GM19351 (cell line): ENCODE data around the gene HTT-AS.
"Not testable (repeated sequence)": the region's sequence is repeated elsewhere in the genome, so short reads cannot be mapped to it uniquely, and the experiment has no call there.

Experiments
- ATAC-seq: cut with Tn5 transposase; IDR thresholded peaks from one replicate; pipeline ENCODE4 v1.9.1; 2021; ENCODE audit warnings: mild to moderate bottlenecking, moderate library complexity; ENCODE audit not compliant: unreplicated experiment

Gene HTT-AS

GRCh38 chr4:3074078-3074845 is at the start of gene HTT-AS, which contains the start of gene HTT:
Gene HTT-AS (minus strand): TSS chr4:3074538.
Gene HTT (plus strand): TSS chr4:3074681. CDS start chr4:3074826, 145 bp downstream.
- peak; percentile 74 for ATAC-seq

- ATAC-seq: no peak
These were observed 48.9 kb upstream of the HTT-AS start for GRCh38 chr4:3123181-3123671.

- no peak for ATAC-seq
These were observed 47.8 kb upstream of the HTT-AS start for GRCh38 chr4:3122081-3122563.

GRCh38 chr4:3121596-3121995 is 47.3 kb upstream of the HTT-AS start:
- ATAC-seq: no peak

GRCh38 chr4:3121110-3121509 is 46.8 kb upstream of the HTT-AS start:
- ATAC-seq: no peak

GRCh38 chr4:3119464-3119863 is 45.1 kb upstream of the HTT-AS start:
- no peak for ATAC-seq

GRCh38 chr4:3118312-3118711 is 44.0 kb upstream of the HTT-AS start:
- ATAC-seq: no peak

- no peak for ATAC-seq
These were observed 42.6 kb upstream of the HTT-AS start for GRCh38 chr4:3116955-3117354.

GRCh38 chr4:3115637-3116270 is 41.4 kb upstream of the HTT-AS start:
- ATAC-seq: no peak

GRCh38 chr4:3114377-3114776 is 40.0 kb upstream of the HTT-AS start:
- no peak for ATAC-seq

- no peak for ATAC-seq
These were observed 38.5 kb upstream of the HTT-AS start for GRCh38 chr4:3112609-3113469.

GRCh38 chr4:3112201-3112600 is 37.9 kb upstream of the HTT-AS start:
- no peak for ATAC-seq

- ATAC-seq: no peak
These were observed 37.1 kb upstream of the HTT-AS start for GRCh38 chr4:3111461-3111860.

GRCh38 chr4:3108211-3108610 is 33.9 kb upstream of the HTT-AS start:
- ATAC-seq: no peak

- no peak for ATAC-seq
These were observed 33.4 kb upstream of the HTT-AS start for GRCh38 chr4:3107691-3108121.

- no peak for ATAC-seq
These were observed 32.9 kb upstream of the HTT-AS start for GRCh38 chr4:3107271-3107670.

- ATAC-seq: peak; percentile 91
These were observed 32.2 kb upstream of the HTT-AS start for GRCh38 chr4:3106339-3107186.

- ATAC-seq: no peak
These were observed 24.0 kb upstream of the HTT-AS start for GRCh38 chr4:3098346-3098745.

- ATAC-seq: no peak
These were observed 21.9 kb upstream of the HTT-AS start for GRCh38 chr4:3096202-3096601.

GRCh38 chr4:3094701-3095100 is 20.4 kb upstream of the HTT-AS start:
- ATAC-seq: not testable (repeated sequence)
